ENCODE results near the gene BRD7.

DNA sequence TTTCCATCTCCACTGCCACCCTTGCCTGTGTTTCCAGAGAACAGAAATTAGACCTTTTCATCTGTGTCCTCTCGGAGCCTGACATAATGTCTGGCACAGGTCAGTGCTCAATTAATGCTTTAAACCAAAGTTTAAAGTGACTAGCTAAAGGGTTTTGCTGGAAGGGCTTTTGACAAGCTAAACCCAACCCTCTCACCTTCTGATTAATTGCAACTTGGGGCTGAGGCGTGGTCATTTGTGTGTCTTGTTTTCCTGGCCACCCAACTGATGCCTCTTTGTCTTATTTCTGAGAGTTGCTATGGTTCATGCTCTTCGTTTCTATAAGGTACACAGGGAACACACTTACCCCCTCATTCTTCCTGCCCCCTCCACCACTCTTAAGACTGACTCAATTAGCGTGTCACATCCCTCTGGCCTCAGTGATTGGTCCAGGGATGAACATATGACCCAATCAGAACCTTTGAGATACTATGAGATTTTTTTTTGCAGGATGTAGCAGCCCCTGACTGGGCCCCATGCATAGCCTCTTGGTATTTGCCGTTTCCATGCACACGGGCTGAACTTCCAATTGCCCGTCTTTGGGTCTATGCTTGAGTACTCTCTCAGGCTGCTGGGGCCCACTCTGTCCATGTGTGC, 15.8 kb upstream of the BRD7 start:
- TF ChIP-seq, protein P1, sequence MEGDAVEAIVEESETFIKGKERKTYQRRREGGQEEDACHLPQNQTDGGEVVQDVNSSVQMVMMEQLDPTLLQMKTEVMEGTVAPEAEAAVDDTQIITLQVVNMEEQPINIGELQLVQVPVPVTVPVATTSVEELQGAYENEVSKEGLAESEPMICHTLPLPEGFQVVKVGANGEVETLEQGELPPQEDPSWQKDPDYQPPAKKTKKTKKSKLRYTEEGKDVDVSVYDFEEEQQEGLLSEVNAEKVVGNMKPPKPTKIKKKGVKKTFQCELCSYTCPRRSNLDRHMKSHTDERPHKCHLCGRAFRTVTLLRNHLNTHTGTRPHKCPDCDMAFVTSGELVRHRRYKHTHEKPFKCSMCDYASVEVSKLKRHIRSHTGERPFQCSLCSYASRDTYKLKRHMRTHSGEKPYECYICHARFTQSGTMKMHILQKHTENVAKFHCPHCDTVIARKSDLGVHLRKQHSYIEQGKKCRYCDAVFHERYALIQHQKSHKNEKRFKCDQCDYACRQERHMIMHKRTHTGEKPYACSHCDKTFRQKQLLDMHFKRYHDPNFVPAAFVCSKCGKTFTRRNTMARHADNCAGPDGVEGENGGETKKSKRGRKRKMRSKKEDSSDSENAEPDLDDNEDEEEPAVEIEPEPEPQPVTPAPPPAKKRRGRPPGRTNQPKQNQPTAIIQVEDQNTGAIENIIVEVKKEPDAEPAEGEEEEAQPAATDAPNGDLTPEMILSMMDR (IDR thresholded peaks at IDR 0.05), result no peak
- TF ChIP-seq POLR2A (IDR thresholded peaks at IDR 0.05), result no peak

Measured in transverse colon (tissue), 3 donors.